Muscle layer of duodenum (tissue), 2 donors: ENCODE measurements around the gene PRDM16.

Experiments used
- H3K27ac ChIP-seq: one replicate; pipeline ENCODE4 v1.7.0; 2013; ENCODE audit warnings: mild to moderate bottlenecking, low read length
- H3K27me3 ChIP-seq: one replicate; pipeline ENCODE4 v1.7.0; 2013; ENCODE audit warnings: low read depth, mild to moderate bottlenecking, control low read depth, low read length
- H3K36me3 ChIP-seq, 2 donors: one replicate each; pipeline ENCODE4 v1.7.0; 2013; ENCODE audit warnings: low read length in 2 of 2, control low read depth in 1 of 2, mild to moderate bottlenecking in 1 of 2; ENCODE audit not compliant: insufficient read depth in 2 of 2, control insufficient read depth in 1 of 2
- H3K4me1 ChIP-seq, 2 donors: one replicate each; pipeline ENCODE4 v1.7.0; 2013; ENCODE audit warnings: low read length in 2 of 2, mild to moderate bottlenecking in 2 of 2, control low read depth in 1 of 2, moderate library complexity in 1 of 2; ENCODE audit not compliant: insufficient read depth in 2 of 2, control insufficient read depth in 1 of 2
- H3K4me3 ChIP-seq, 2 donors: one replicate each; pipeline ENCODE4 v1.7.0; 2013; ENCODE audit warnings: low read length in 2 of 2, low read depth in 1 of 2, mild to moderate bottlenecking in 1 of 2
- H3K9me3 ChIP-seq, 2 donors: one replicate each; pipeline ENCODE4 v1.7.0; 2013; ENCODE audit warnings: low read length in 2 of 2, control low read depth in 1 of 2, mild to moderate bottlenecking in 1 of 2; ENCODE audit not compliant: control insufficient read depth in 1 of 2
- donor health status: healthy.

PRDM16 gene

DNA sequence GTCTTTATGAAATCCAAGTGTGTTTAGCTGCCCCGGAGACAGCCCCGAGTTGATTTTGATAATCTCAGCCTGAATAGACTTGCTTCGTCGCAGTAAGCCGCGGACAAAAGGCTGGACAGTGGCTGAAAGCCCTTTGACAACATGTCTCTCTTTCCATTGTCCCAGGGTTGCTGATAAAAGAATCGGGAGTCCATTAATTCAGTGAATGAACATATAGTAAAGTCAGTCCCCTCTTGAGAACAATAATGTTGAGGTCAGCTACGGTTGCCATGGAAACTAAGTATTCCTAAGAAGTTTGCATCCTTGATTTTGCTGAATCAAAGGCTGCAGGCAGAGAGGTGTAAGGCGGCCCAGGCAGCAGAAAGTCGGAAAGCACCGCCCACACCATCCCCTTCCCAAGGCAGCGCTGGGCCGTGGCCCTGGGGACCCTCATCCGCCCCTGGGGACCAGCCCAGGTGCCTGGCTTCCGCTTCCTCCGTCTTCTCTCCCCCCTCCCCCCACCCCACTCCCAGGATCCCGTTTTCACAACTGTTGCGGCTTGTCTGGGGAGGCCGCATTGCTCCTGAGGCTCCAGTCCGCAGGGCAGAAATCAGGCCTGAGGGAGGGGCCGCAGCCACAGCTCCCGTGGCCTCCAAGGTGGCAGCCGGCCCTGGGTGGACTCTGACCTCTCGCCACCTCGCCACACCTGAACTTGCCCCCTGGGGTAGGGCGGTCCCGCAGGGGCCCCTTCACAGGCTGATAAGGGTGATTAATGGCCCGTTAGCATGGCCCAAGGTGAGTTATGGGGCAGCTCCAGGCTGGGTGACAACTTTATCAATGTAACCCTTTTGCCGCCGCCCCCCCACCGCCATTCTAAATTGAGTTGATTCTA is 180.9 kb downstream of the PRDM16 start:
- H3K4me1 ChIP-seq = peaks cover 2 to 8% of the 10 kb centered on the region in 2 donors
- H3K36me3 ChIP-seq = no peaks in the 10 kb centered on the region
- no peak overlapping the region for H3K4me3 ChIP-seq
- no peak overlapping the region for H3K27ac ChIP-seq
- peaks cover 7% of the 10 kb centered on the region for H3K27me3 ChIP-seq
- H3K9me3 ChIP-seq = no peaks in the 10 kb centered on the region

DNA sequence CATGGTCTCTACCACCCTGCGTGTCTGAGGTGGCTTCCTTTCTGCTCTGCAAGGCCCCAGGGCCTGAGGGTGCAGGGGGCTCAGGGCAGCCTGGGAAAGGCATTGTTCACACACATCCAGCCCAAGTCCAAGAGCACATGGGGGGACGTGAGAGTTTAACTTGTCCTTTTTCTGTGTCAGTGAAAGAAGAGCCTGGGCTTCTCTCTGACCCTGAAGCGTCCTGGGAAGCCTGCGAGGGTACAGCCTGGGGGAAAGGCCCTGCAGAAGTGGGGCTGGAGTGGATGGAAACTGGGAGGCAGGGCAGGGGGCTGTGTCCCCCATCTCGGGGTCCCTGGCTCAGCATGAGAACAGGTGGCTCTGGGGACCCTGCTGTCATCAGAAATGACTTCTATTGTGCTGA is 181.6 kb downstream of the PRDM16 start:
- no peaks in the 10 kb centered on the region for H3K9me3 ChIP-seq
- peaks cover 2 to 8% of the 10 kb centered on the region in 2 donors for H3K4me1 ChIP-seq
- H3K4me3 ChIP-seq = no peak overlapping the region
- peaks cover 7% of the 10 kb centered on the region for H3K27me3 ChIP-seq
- H3K36me3 ChIP-seq = no peaks in the 10 kb centered on the region
- H3K27ac ChIP-seq = peak overlapping the region; percentile 29

GRCh38 chr1:3251099-3251806 is 182.2 kb downstream of the PRDM16 start:
- no peaks in the 10 kb centered on the region for H3K9me3 ChIP-seq
- no peaks in the 10 kb centered on the region for H3K36me3 ChIP-seq
- no peak overlapping the region for H3K4me3 ChIP-seq
- no peak overlapping the region for H3K27ac ChIP-seq
- peaks cover 7% of the 10 kb centered on the region for H3K27me3 ChIP-seq
- peaks cover 2 to 8% of the 10 kb centered on the region in 2 donors for H3K4me1 ChIP-seq

- H3K4me1 ChIP-seq = peaks cover 2 to 8% of the 10 kb centered on the region in 2 donors
- H3K9me3 ChIP-seq = no peaks in the 10 kb centered on the region
- H3K36me3 ChIP-seq = no peaks in the 10 kb centered on the region
- peaks cover 7% of the 10 kb centered on the region for H3K27me3 ChIP-seq
- no peak overlapping the region for H3K27ac ChIP-seq
- H3K4me3 ChIP-seq = no peak overlapping the region
These were observed 182.9 kb downstream of the PRDM16 start for GRCh38 chr1:3251807-3252428.

GRCh38 chr1:3255680-3256079 is 186.7 kb downstream of the PRDM16 start:
- no peaks in the 10 kb centered on the region for H3K9me3 ChIP-seq
- H3K27me3 ChIP-seq = no peaks in the 10 kb centered on the region
- peaks cover 0 to 8% of the 10 kb centered on the region in 2 donors for H3K4me1 ChIP-seq
- H3K36me3 ChIP-seq = no peaks in the 10 kb centered on the region
- H3K27ac ChIP-seq = no peak overlapping the region
- no peak overlapping the region for H3K4me3 ChIP-seq

- no peak overlapping the region for H3K4me3 ChIP-seq
- no peaks in the 10 kb centered on the region for H3K36me3 ChIP-seq
- H3K9me3 ChIP-seq = no peaks in the 10 kb centered on the region
- no peaks in the 10 kb centered on the region for H3K27me3 ChIP-seq
- H3K27ac ChIP-seq = no peak overlapping the region
- H3K4me1 ChIP-seq = peaks cover 0 to 8% of the 10 kb centered on the region in 2 donors
These were observed 188.8 kb downstream of the PRDM16 start for GRCh38 chr1:3257788-3258187.

DNA sequence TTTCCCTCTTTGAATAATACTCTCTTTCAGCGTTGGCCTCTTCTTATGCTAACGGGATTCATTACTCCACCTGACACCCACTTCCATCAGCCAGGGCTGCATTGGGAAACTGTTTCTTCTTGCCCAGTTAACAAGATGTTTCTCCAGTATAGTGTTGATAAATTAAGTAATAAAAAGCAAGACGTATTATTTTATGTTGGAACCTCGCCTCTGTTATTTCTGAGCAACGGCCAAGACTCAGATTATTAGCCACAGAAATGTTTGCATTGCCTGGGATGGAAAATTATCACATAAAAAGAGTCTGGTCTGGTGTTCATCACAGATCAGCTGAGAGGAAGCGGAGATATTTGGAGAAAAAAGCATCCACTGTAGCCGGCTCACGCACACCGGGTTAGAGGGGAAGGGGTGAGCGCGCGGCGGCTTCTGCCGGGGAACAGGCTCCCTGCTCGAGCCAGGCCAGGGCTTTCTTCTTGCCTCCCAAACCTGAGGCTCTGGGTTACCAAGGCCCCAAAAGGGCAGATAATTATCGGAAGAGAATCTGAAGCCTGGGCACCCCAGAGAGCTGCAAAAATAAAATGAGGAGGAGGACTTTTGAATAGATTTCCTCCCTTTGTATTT is 189.5 kb downstream of the PRDM16 start:
- Histone ChIP-seq H3K36me3 (no peaks in the 10 kb centered on the region), H3K4me3 (no peak overlapping the region), H3K27me3 (no peaks in the 10 kb centered on the region), H3K9me3 (no peaks in the 10 kb centered on the region), H3K4me1 (peaks cover 0 to 8% of the 10 kb centered on the region in 2 donors), H3K27ac (no peak overlapping the region)

GRCh38 chr1:3259020-3259419 is 190.0 kb downstream of the PRDM16 start:
- Histone ChIP-seq H3K27me3 (no peaks in the 10 kb centered on the region), H3K4me1 (peaks cover 0 to 10% of the 10 kb centered on the region in 2 donors), H3K4me3 (no peak overlapping the region), H3K9me3 (no peaks in the 10 kb centered on the region), H3K36me3 (no peaks in the 10 kb centered on the region), H3K27ac (no peak overlapping the region)

- Histone ChIP-seq H3K36me3 (no peaks in the 10 kb centered on the region), H3K27ac (no peak overlapping the region), H3K4me1 (peaks cover 0 to 10% of the 10 kb centered on the region in 2 donors), H3K9me3 (no peaks in the 10 kb centered on the region), H3K27me3 (no peaks in the 10 kb centered on the region), H3K4me3 (no peak overlapping the region)
These were observed 192.3 kb downstream of the PRDM16 start for GRCh38 chr1:3261007-3261968.

DNA sequence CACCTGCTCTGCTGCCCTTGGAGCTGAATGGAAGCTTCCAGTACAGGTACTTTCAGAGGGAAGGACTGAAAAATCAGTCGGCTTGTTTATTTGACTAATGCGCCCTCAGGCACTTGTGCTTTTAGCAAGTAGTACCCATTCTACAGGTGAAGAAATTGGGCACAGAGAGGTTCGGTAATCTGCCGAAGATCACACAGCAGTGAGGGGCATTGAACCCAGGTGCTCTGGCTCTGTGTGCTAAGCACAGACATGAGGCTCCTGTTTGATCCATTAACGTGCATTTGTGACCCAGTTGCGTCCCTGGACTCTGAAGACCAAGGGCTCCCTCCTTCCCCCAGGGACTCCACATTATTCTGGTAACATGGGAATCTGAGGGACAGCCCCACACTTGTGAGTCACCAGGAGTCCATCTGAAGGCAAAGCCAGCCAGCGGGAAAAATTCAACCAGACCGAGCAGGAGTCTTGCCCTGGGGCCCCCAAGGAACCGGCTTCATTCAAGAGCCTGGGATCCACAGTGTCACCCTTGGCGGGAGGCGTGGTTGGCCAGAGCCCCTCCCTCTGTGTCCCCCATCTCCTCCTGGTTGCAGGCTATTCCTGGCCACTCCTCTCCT is 193.1 kb downstream of the PRDM16 start:
- H3K4me3 ChIP-seq = no peak overlapping the region
- no peaks in the 10 kb centered on the region for H3K36me3 ChIP-seq
- H3K27me3 ChIP-seq = no peaks in the 10 kb centered on the region
- no peaks in the 10 kb centered on the region for H3K9me3 ChIP-seq
- H3K4me1 ChIP-seq = peaks cover 0 to 10% of the 10 kb centered on the region in 2 donors
- H3K27ac ChIP-seq = no peak overlapping the region
